Activated T-helper 2 cell treated with anti-CD3 and anti-CD28 coated beads, Interferon-gamma antibody, Interleukin-2, Interleukin-4, amounts not matched to agents 10 μg/mL and 5 μg/mL and 100 μg/mL, durations not matched to agents 14 hours and 24 hours and 36 hours (primary cell): ENCODE measurements around the gene TMEM11. TPM values are rescaled to one million over a fixed set of nuclear protein-coding genes. Genes with fewer than 3 reads are reported as not detected.

Experiments used
- DNase-seq: peaks from one replicate; pipeline ENCODE4 v3.0.0; 2021; ENCODE audit warnings: low spot score
- H3K27ac Mint-ChIP-seq: one replicate; pipeline ENCODE4 v1.8.0; 2021; ENCODE audit warnings: mixed read lengths
- H3K27me3 Mint-ChIP-seq: one replicate; pipeline ENCODE4 v1.8.0; 2021; ENCODE audit warnings: low read depth, mixed read lengths
- H3K36me3 Mint-ChIP-seq: one replicate; pipeline ENCODE4 v1.8.0; 2021; ENCODE audit warnings: low read depth, mixed read lengths
- H3K4me1 Mint-ChIP-seq: one replicate; pipeline ENCODE4 v1.8.0; 2021; ENCODE audit warnings: low read depth, mixed read lengths
- H3K4me3 Mint-ChIP-seq: one replicate; pipeline ENCODE4 v1.8.0; 2021; ENCODE audit warnings: low read depth, mild to moderate bottlenecking, moderate library complexity, mixed read lengths
- H3K9me3 Mint-ChIP-seq: one replicate; pipeline ENCODE4 v1.8.0; 2021; ENCODE audit warnings: mixed read lengths
- intact Hi-C: fragments of 100-400 bp; cut with micrococcal nuclease; formaldehyde crosslinking; loops from one replicate; pipeline ENCODE4 v1.15.1; 2023
- total RNA-seq: library from RNA; stranded (reverse); gene quantifications from 2 replicates; pipeline ENCODE4 v1.2.3, GENCODE V29; 2022

Gene TMEM11, protein sequence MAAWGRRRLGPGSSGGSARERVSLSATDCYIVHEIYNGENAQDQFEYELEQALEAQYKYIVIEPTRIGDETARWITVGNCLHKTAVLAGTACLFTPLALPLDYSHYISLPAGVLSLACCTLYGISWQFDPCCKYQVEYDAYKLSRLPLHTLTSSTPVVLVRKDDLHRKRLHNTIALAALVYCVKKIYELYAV
- 27.1 and 30.5 TPM in 2 replicates for total RNA-seq

DNA sequence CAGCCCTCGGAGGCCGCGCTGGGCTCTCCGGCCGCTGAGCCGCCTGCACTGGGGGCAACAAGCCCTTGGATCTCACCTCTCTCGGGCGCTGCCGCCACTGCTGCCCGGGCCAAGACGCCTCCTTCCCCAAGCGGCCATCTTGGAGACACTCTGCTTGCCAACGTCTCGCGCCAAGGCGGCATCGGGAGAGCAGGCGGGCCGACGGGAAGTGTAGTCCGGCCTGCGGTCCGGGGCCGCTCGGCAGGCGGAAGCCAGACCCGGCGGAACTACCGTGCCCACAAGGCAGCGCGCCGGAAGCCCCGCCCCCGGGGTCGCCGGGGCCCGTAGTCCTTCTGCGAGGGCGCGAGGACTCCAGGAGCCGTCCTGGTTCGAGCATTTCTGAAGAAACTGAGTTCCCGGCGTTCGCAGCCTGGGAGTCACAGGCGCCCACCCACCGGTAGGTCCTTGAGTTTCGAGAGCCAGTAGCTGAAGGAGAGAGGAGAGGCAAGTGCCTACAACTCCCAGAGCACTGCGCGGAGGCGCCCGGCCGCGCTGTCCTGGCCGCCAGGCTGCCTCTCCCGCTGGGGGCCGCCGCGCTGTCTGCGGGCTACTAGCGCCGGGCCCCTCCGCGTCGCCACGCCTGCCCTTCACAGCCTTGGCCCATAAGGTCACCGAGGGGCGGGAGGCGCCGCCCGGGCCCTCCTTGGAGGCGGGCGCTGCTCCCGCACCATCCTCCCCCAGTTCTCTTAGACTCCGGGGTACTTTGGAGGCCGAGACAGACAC is at the start of gene TMEM11:
TSS of gene TMEM11 (minus strand) at position 147 of the 762 bp plus-strand sequence. CDS start at position 138, 9 bp downstream.
- intact Hi-C loops = loop anchor here (1.0 to 5.0 kb wide), 4 partner anchors 38 to 171 kb away; partner anchors contain the start of genes DHRS7B, NATD1 and USP22
- no peaks in the 10 kb centered on the region for H3K9me3 Mint-ChIP-seq
- peaks cover 18% of the 10 kb centered on the region for H3K36me3 Mint-ChIP-seq
- H3K27ac Mint-ChIP-seq = peak within 1 kb of the TSS; percentile 94
- peak; percentile 94 for DNase-seq
- H3K27me3 Mint-ChIP-seq = no peaks in the 10 kb centered on the region
- peak within 1 kb of the TSS; percentile 94 for H3K4me3 Mint-ChIP-seq
- H3K4me1 Mint-ChIP-seq = peaks cover 40% of the 10 kb centered on the region

DNA sequence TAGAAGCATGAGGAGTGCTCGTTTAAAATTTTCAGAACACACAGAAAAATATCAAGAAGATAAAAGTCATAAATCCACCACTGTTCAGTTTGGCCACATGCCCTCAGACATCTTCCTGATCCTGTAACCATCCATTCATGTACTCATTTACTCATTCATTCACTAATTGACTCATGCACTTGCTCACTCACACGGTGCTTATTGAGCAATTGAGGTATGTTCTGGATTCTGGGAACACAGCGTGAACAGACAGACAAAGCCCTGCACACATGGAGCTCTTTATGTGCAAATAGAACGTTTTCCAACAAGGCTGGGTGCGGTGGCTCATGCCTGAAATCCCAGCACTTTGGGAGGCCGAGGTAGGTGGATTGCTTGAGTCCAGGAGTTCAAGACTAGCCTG is 49.4 kb upstream of the TMEM11 start:
- intact Hi-C loops = no loop called here
- Mint-ChIP-seq H3K27me3 (no peaks in the 10 kb centered on the region), H3K4me3 (no peak overlapping the region), H3K9me3 (no peaks in the 10 kb centered on the region), H3K27ac (no peak overlapping the region), H3K36me3 (no peaks in the 10 kb centered on the region), H3K4me1 (peaks cover 9% of the 10 kb centered on the region)
- DNase-seq = no peak

DNA sequence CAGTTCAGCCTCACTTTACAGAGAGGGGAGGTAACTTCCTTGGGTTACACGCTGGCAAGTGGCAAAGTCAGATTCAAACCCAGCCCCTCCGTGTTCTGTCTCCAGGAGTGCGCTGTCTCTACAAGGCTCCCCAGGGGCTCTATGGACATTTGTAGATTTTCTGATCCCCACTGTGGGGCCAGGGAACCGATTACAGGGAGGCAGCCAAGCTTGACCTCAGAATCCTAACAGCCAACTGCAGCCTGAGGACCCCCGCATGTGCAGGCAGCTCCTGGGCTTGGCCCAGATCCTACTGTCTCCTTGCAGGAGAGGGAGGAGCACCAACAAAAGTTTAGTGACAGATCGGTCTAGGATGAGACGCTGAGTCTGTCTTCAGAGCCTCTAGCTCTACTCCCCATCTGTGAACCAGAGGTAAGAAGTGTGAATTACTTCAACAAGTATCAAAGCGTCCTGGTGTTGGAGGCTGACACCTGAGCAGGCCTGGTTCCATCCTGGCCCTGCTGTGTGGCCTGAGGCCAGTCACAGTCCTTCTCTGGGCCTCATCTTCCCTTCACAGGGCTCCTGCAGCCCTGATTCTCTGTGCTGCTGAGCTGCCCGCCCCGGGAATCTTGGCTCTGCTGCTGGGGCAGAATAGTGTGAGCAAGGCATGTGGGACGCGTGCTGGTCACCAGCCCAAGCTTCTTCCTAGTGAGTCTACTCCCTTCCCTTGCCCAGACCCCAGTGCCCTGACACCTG is 48.5 kb upstream of the TMEM11 start:
- no peak for DNase-seq
- H3K27me3 Mint-ChIP-seq = no peaks in the 10 kb centered on the region
- H3K36me3 Mint-ChIP-seq = no peaks in the 10 kb centered on the region
- no peaks in the 10 kb centered on the region for H3K9me3 Mint-ChIP-seq
- peaks cover 3% of the 10 kb centered on the region for H3K4me1 Mint-ChIP-seq
- intact Hi-C loops = no loop called here
- H3K27ac Mint-ChIP-seq = no peak overlapping the region
- H3K4me3 Mint-ChIP-seq = no peak overlapping the region

DNA sequence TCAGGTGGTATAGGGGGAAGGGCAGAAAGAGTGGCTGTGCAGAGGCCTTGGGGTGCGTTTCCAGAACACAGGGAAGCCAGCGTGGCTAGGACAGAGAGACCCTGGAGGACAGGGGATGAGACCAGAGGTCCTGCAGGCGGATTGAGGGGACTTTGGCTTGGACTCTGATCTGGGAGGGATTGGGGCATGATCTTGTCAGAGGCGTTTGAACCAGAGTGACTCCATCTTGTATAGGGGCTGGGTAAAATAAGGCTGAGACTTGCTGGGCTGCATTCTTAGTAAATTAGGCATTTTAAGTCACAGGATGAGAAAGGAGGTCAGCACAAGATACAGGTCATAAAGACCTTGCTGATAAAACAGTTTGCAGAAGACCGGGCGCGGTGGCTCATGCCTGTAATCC is 44.6 kb upstream of the TMEM11 start:
- H3K27me3 Mint-ChIP-seq = peaks cover 3% of the 10 kb centered on the region
- peaks cover 2% of the 10 kb centered on the region for H3K4me1 Mint-ChIP-seq
- no peak overlapping the region for H3K4me3 Mint-ChIP-seq
- intact Hi-C loops = no loop called here
- H3K27ac Mint-ChIP-seq = no peak overlapping the region
- H3K9me3 Mint-ChIP-seq = no peaks in the 10 kb centered on the region
- no peak for DNase-seq
- no peaks in the 10 kb centered on the region for H3K36me3 Mint-ChIP-seq

DNA sequence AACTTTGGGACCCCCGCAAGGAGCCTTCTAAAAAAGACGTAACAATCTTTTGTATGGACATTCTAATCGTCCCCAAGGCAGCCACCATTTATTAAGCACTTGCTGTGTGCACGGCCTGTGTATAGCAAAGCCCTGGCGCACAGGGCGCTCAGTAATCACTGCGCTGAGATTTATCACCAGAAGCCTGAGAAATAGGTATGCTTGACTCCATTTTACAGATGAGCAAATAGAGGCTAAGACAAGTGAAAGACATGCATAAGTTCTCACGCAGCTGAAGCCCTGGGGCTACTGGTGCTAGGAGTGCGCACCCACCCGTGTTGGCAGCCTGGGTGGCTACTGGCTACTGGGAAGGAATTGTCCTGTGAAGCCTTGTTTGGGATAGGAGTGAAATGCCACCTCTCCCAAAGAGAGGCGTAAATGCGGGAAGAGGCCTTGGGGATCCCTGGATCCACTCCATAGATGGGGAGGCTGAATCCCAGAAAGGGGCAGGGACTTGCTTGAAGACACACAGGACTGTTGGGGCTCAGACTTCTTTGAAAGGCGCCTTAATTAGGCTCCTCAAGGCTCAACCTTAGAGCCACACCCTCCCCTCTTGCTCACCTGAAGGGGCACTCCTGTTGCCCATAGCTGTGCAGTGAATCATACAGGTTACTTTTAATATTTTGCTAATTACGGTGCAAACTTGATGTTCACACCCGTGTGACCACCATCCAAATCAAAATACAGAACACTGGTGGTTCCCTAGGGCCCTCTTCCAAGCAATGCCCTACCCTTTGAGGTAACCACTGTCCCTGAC is 39.9 kb upstream of the TMEM11 start:
- Mint-ChIP-seq H3K4me1 (peaks cover 4% of the 10 kb centered on the region), H3K27me3 (peaks cover 12% of the 10 kb centered on the region), H3K36me3 (no peaks in the 10 kb centered on the region), H3K9me3 (no peaks in the 10 kb centered on the region), H3K4me3 (peak overlapping the region; percentile 79), H3K27ac (no peak overlapping the region)
- no peak for DNase-seq
- intact Hi-C loops = loop anchor here (1.0 to 5.0 kb wide), 3 partner anchors 33 to 128 kb away; partner anchors contain the start of genes DHRS7B and TMEM11

DNA sequence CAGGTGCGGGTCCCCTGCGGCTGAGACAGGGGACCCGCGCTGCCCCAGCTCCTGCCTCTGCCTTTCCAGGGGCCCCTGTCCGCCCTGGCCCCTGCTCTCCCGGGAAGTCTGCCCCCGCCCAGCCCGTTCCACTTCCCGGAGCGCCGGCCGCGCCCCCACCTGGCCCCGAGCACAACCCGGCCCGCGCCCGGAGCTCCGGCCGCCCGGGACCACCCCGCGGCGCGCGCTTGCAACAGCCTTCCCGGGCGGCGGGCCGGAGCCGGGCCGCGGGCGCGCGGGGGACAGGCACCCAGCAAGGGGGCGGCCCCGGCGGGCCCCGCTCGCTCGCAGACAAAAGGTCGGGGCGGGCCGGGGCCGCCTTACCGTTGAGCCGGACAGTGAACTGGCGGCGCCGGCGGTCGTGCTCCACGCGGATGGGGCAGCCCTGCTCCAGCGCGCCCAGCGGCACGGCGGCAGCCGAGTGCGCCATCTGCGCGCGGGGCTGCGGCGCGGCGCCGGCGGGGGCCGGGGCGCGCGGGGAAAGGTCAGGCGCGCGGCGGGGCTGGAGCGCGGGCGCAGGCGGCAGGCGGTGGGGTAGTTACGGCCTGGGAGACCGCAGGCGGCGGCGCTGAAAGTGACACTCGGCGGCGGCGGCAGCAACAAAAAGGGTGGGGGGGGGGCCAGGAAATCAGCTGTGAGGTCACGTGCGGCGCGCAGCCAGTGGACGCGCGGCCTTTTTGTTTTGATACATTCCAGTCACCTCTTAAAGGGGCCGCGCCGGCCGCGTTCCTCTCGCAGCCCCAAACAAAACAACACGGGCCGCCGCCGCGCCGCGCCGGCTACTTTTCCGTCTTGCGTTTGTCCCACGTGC is 39.1 kb upstream of the TMEM11 start, which contains the start of gene NATD1:
TSS of gene NATD1 (minus strand) at position 615 of the 850 bp plus-strand sequence. CDS start at position 469, 146 bp downstream.
- H3K4me1 Mint-ChIP-seq = peaks cover 4% of the 10 kb centered on the region
- peak within 1 kb of the TSS; percentile 79 for H3K4me3 Mint-ChIP-seq
- H3K36me3 Mint-ChIP-seq = no peaks in the 10 kb centered on the region
- peaks cover 12% of the 10 kb centered on the region for H3K27me3 Mint-ChIP-seq
- intact Hi-C loops = loop anchor here (1.0 to 5.0 kb wide), 3 partner anchors 34 to 127 kb away; partner anchors contain the start of genes DHRS7B and TMEM11
- DNase-seq = peak; percentile 65
- no peaks in the 10 kb centered on the region for H3K9me3 Mint-ChIP-seq
- no peak within 1 kb of the TSS for H3K27ac Mint-ChIP-seq

DNA sequence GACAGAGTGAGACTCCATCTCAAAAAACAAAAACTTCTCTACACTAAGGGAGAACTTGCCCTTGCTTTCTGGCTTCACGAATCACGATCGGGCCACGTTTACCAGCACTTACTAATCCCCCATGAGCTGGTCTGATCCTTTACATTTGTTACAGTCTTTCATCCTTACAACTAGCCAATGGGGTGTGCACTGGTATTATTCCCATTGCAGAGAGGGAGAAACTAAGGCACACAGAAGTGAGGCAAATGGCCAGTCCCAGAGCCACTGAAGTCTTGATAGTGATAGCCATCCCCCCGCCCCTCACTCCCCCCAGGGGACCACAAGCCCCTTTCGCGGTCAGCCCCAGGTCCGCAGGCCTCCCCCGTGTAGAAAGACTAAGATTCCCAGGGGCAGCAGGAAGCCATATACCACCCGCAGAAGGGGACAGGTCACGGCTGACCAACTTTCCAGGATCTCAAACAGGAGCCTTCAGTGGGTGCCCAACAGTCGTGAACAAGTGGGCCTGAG is 38.4 kb upstream of the TMEM11 start:
- Mint-ChIP-seq H3K27ac (no peak overlapping the region), H3K4me1 (peaks cover 4% of the 10 kb centered on the region), H3K36me3 (no peaks in the 10 kb centered on the region), H3K27me3 (peaks cover 12% of the 10 kb centered on the region), H3K9me3 (no peaks in the 10 kb centered on the region), H3K4me3 (peak overlapping the region; percentile 63)
- no peak for DNase-seq
- intact Hi-C loops = loop anchor here (5.0 kb wide), 1 partner anchor 40 kb away; the partner anchor contains the start of gene TMEM11

DNA sequence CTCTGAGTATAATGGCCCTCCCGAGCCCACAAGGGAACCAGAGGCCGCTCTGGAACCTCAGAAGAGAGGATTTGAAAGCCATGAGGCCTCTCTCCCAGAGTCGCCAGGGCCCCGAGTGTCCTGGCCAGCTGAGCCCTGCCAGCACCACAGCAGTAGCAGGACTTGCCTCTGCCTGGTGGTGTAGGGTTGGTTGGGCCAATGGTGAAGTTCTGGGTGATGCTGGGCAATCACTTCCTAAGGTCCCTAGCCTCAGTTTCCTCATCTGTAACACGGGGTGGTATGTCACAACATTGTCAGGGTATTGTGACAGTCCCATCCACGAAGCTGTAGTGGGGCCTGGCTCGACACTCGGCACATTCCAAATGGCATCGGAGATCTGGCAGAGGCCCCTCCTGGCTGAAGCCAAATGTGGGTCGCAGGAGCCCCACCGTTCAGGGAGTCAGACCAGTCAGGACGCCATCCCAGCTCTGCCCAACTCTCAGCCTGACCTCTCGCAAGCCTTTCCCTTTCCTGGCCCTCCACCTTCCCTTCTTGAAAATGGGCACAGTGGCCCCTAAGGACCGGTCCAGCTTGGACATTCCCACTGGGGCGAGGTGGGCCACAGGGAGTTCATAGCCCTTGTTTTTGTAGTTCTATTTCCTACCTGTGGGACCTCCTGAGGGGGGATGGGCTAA is 37.5 kb upstream of the TMEM11 start:
- intact Hi-C loops = loop anchor here (5.0 kb wide), 1 partner anchor 39 kb away; the partner anchor contains the start of gene TMEM11
- no peak for DNase-seq
- H3K36me3 Mint-ChIP-seq = no peaks in the 10 kb centered on the region
- H3K27me3 Mint-ChIP-seq = peaks cover 12% of the 10 kb centered on the region
- H3K27ac Mint-ChIP-seq = no peak overlapping the region
- no peaks in the 10 kb centered on the region for H3K9me3 Mint-ChIP-seq
- H3K4me3 Mint-ChIP-seq = no peak overlapping the region
- H3K4me1 Mint-ChIP-seq = peaks cover 4% of the 10 kb centered on the region

DNA sequence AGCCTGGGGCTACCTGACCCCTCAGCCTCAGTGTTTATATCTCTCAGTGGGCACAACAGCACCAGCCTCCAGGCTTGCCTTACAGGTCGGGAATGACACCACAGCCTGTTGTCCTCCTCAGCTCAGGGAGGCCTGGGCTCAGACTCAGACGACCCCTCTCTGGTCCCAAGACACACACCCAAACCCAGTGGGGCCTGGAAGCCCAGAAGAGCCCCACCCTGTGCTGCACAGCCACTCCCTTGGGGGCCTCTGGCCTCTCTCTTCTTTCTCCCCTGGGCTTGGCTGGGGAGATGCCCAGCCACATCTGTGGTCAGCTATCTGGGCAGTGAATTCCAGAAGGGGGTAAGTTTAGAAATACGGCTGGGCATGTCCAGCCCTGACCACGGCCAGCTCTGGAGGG is 36.9 kb upstream of the TMEM11 start:
- Mint-ChIP-seq H3K27ac (no peak overlapping the region), H3K9me3 (no peaks in the 10 kb centered on the region), H3K4me1 (peaks cover 4% of the 10 kb centered on the region), H3K4me3 (no peak overlapping the region), H3K36me3 (no peaks in the 10 kb centered on the region), H3K27me3 (peaks cover 9% of the 10 kb centered on the region)
- intact Hi-C loops = loop anchor here (5.0 kb wide), 1 partner anchor 39 kb away; the partner anchor contains the start of gene TMEM11
- DNase-seq = no peak

DNA sequence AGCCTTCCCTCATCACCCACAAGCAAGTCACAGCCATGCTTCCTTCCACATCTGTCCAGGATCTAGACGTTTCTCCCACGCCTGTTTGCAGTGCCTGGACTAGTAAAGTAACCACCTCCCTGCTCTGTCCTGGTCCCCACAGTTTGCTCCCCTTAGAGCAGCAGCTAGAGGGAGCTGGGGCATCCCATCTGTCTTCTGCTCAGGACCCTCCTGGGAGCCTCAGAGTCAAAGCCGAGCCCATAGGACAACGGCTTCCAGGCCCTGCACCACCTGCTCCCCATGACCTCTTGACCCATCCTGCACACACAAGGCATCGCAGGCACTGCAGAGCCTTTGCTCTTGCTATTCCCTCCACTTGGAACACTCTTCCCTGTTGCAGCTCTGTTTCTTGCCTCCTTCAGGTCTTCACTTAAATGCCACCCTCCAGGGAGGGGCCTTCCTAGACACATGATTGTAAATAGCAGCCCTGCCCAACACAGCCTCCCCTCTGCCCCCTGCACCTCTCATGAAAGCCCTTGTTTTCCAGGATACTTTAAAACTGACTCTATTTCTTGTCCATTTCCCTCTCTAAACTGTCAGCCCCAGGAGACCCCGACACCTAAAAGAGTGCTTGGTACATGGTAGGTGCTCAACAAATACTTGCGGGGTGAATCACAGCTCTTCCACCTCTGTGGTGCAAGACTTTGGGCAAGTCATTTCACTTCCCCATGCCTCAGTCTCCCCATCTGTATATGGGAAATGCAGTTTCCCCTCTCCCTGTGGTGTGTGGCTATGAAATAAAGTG is 36.2 kb upstream of the TMEM11 start:
- intact Hi-C loops = loop anchor here (5.0 kb wide), 1 partner anchor 38 kb away; the partner anchor contains the start of gene TMEM11
- Mint-ChIP-seq H3K4me3 (no peak overlapping the region), H3K9me3 (no peaks in the 10 kb centered on the region), H3K27me3 (peaks cover 9% of the 10 kb centered on the region), H3K4me1 (peaks cover 4% of the 10 kb centered on the region), H3K36me3 (no peaks in the 10 kb centered on the region), H3K27ac (no peak overlapping the region)
- DNase-seq = no peak
